HEK293T (cell line): ENCODE results near the gene ADAMTS12.

Source experiments
- CTCF ChIA-PET: fragments of 350-600 bp; formaldehyde crosslinking; extraction: SDS; loops from one replicate; lab custom pipeline; 2021; ENCODE audit warnings: antibody characterized with exemption, inconsistent platforms; lab: Yijun Ruan, JAX
- POLR2A ChIA-PET: fragments of 350-600 bp; formaldehyde crosslinking; extraction: SDS; loops from one replicate; lab custom pipeline; 2020; ENCODE audit warnings: antibody characterized with exemption, inconsistent platforms; lab: Yijun Ruan, JAX
- DNase-seq: peaks from one replicate; pipeline ENCODE4 v3.0.0; 2012; ENCODE audit warnings: mixed read lengths; ENCODE audit errors: extremely low spot score
- ARNT ChIP-seq: fragments of 450-650 bp; IDR thresholded peaks from 2 replicates; pipeline ENCODE4 v1.6.1; 2017; ENCODE audit warnings: mild to moderate bottlenecking
- BHLHE40 ChIP-seq: fragments of 450-650 bp; IDR thresholded peaks from 2 replicates; pipeline ENCODE4 v1.6.1; 2016; ENCODE audit warnings: mild to moderate bottlenecking, moderate library complexity, borderline replicate concordance
- CTBP1 ChIP-seq: fragments of 450-650 bp; IDR thresholded peaks from 2 replicates; pipeline ENCODE4 v1.6.1; 2016; ENCODE audit warnings: borderline replicate concordance
- ELF4 ChIP-seq: fragments of 450-650 bp; IDR thresholded peaks from 2 replicates; pipeline ENCODE4 v1.6.1; 2017; ENCODE audit warnings: antibody characterized with exemption
- FOXA1 ChIP-seq: fragments of 450-650 bp; IDR thresholded peaks from 2 replicates; pipeline ENCODE4 v1.6.1; 2016; ENCODE audit warnings: mild to moderate bottlenecking
- FOXK2 ChIP-seq: fragments of 450-650 bp; IDR thresholded peaks from 2 replicates; pipeline ENCODE4 v1.6.1; 2016; ENCODE audit warnings: mild to moderate bottlenecking
- FOXM1 ChIP-seq: fragments of 450-650 bp; IDR thresholded peaks from 2 replicates; pipeline ENCODE4 v1.6.1; 2017; ENCODE audit warnings: mild to moderate bottlenecking, borderline replicate concordance
- HDGF ChIP-seq: fragments of 450-650 bp; IDR thresholded peaks from 2 replicates; pipeline ENCODE4 v1.6.1; 2017; ENCODE audit warnings: antibody characterized with exemption, borderline replicate concordance
- L3MBTL2 ChIP-seq: fragments of 450-650 bp; conservative IDR thresholded peaks from 2 replicates; pipeline ENCODE4 v1.6.1; 2016; ENCODE audit warnings: mild to moderate bottlenecking
- LEF1 ChIP-seq: fragments of 450-650 bp; IDR thresholded peaks from 2 replicates; pipeline ENCODE4 v1.6.1; 2017; ENCODE audit warnings: mild to moderate bottlenecking, borderline replicate concordance
- NFRKB ChIP-seq: fragments of 450-650 bp; IDR thresholded peaks from 2 replicates; pipeline ENCODE4 v1.6.1; 2016; ENCODE audit warnings: mild to moderate bottlenecking, moderate library complexity
- SP1 ChIP-seq: fragments of 450-650 bp; IDR thresholded peaks from 2 replicates; pipeline ENCODE4 v1.6.1; 2017
- SUZ12 ChIP-seq: fragments of 450-650 bp; IDR thresholded peaks from 2 replicates; pipeline ENCODE4 v1.6.1; 2016; ENCODE audit warnings: mild to moderate bottlenecking
- TARDBP ChIP-seq: fragments of 450-650 bp; IDR thresholded peaks from 2 replicates; pipeline ENCODE4 v1.6.1; 2016
- ZNF384 ChIP-seq: fragments of 450-650 bp; IDR thresholded peaks from 2 replicates; pipeline ENCODE4 v1.6.1; 2016
- TF ChIP-seq, protein P1 (sequence below): fragments of 450-650 bp; IDR thresholded peaks from 2 replicates; pipeline ENCODE4 v1.6.1; 2016

ADAMTS12 gene

DNA sequence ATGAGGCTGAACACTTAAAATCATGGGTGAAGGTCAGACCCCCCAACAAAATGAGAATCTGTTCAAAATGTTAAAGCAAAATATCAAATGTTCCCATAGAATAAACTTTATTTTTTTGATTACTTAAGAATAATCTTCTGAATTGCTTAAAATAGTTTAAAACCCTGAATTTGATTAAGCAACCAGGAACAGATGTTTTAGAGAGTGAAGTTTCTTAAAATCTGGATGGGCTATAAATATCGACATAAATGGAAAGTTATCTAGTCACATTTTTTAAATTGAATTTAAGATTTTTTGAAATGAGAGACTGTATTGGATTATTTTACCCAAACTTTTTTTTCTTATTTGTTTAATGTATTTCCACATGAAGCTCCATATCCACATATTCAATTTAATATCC lies 98.5 kb downstream of the ADAMTS12 start:
- TF ChIP-seq SP1 (no peak), FOXA1 (no peak), ZNF384 (no peak), ELF4 (no peak), LEF1 (no peak)
- no peak for DNase-seq
- CTCF ChIA-PET: no interaction called here
- POLR2A ChIA-PET: no interaction called here

DNA sequence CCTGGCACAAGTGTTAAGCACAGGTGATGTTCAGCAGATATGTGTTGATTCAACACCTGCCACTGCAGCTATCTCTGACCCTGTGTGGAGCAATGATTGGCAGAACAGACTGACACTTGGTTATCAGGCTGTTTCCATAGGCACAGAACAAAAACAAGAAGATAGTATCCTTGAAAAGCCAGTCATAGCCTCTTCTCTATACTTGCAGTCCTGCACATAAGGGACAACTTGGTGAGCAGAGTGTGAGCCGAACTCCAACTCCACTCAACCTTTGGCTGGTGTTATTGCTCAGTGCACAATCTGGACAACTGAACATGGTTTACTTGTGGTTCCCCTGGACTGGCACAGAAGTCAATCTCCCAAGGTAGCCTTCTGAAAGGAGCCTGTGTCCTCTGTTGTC lies 99.2 kb downstream of the ADAMTS12 start:
- no peak for TF ChIP-seq NFRKB
- no peak for TF ChIP-seq FOXK2
- TF ChIP-seq ELF4: no peak
- no peak for TF ChIP-seq SP1
- TF ChIP-seq, protein P1, sequence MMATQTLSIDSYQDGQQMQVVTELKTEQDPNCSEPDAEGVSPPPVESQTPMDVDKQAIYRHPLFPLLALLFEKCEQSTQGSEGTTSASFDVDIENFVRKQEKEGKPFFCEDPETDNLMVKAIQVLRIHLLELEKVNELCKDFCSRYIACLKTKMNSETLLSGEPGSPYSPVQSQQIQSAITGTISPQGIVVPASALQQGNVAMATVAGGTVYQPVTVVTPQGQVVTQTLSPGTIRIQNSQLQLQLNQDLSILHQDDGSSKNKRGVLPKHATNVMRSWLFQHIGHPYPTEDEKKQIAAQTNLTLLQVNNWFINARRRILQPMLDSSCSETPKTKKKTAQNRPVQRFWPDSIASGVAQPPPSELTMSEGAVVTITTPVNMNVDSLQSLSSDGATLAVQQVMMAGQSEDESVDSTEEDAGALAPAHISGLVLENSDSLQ: no peak
- no peak for TF ChIP-seq TARDBP
- no peak for TF ChIP-seq HDGF
- no peak for TF ChIP-seq FOXA1
- no peak for TF ChIP-seq CTBP1
- no peak for TF ChIP-seq ZNF384
- TF ChIP-seq BHLHE40: no peak
- TF ChIP-seq ARNT: no peak
- DNase-seq: no peak
- ChIA-PET CTCF (no interaction called here), POLR2A (no interaction called here)

DNA sequence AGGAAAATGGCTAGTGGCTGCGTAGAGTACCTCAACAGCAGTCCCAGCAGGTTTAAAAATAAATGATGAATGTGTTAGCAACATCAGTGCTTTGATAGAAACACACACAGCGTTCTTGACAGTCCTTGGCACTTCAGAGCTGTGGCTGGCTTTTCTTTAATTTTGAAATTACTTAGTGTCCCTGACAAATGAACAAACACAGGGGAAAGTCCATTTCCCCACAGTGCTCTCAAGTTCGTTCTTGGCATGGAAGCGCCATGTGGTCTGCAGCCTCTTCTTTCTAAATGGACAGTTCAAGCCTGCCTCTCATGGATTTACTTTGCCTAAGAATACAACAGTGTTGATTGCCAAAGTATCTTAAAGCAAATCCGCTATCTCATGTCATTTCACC lies 102.2 kb downstream of the ADAMTS12 start:
- POLR2A ChIA-PET: no interaction called here
- TF ChIP-seq, protein P1: no peak
- CTCF ChIA-PET: no interaction called here
- DNase-seq: no peak

DNA sequence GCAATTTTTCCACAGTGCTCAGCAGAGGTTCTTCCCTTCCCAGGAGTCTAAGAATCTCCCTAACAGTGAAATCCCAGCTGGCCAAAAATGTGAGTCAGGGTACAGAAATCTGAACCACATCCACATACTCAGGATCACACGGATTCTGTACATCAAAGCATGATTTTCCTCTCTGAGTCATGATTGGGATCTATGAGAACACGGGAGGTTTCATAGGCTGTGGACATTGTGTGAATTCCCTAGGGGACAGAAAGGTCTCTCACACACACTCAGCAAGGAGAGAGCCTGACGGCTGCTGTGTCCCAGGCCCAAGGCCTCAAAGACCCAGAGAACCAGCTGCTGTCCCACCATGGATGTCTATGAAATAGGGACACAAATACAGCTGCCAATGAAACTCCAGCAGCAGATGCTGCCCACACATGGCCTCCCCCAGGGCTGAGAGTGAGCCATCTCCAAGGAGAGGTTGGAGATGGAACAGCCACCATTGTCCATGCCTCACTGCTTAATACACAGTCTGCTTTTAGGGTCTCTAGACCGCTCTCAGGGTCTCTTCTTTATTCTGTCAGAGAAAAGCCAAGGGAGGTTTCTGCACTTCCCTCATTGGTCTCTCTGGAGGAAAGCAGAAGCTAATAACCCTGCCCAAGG lies 102.7 kb downstream of the ADAMTS12 start:
- no peak for DNase-seq
- CTCF ChIA-PET: no interaction called here
- no peak for TF ChIP-seq CTBP1
- POLR2A ChIA-PET: no interaction called here

DNA sequence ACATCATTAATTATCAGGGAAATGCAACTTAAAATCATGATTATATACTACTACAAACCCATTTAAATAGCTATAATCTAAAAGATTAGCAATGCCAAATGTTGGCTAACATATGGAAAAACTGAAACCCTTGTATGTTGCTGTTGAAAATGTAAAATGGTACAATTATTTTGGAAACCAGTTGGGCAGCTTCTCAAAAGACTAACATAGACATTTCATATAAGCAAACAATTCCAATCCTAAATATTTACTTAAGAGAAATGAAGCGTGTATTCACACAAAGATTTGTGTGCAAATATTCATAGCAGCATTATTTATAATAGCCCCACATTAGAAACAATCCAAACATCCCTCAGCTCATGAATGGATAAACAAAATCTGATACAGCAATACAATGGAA lies 106.2 kb downstream of the ADAMTS12 start:
- POLR2A ChIA-PET: no interaction called here
- TF ChIP-seq FOXA1 (no peak), FOXK2 (no peak), ELF4 (no peak), ARNT (no peak), L3MBTL2 (no peak), TARDBP (no peak), HDGF (no peak), BHLHE40 (no peak), FOXM1 (no peak), LEF1 (no peak), CTBP1 (no peak), SP1 (no peak)
- TF ChIP-seq, protein P1: no peak

DNA sequence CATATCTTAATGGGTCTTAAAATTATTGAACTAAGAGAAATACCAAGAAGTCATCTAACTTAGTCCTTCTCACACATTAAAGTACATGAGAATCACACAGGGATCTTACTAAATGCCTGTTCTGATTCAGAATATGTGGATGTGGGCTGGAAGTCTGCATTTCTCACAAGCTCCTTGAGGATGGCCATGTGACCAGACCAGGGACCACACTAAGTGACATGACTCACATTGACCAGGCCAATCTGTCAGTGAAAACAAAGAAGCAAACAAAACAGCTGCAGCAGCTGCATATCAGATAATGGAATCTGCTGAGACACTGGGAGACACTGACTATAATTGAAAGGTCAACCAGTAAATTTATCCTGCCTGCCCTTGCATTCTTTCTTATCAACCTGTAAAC lies 110.5 kb downstream of the ADAMTS12 start:
- POLR2A ChIA-PET: no interaction called here

More for the DNA sequence above, 106.2 kb downstream of the ADAMTS12 start:
- CTCF ChIA-PET: interaction anchor here (0.6 kb wide), 1 partner anchor 19 kb away, joined by 3 read pairs; no protein-coding TSS in a partner anchor
- DNase-seq: no peak

More for the DNA sequence above, 110.5 kb downstream of the ADAMTS12 start:
- CTCF ChIA-PET: no interaction called here
- no peak for DNase-seq
- TF ChIP-seq SUZ12 (no peak), SP1 (no peak), ZNF384 (no peak), HDGF (no peak), ARNT (no peak), L3MBTL2 (no peak), BHLHE40 (no peak), NFRKB (no peak), LEF1 (no peak), CTBP1 (no peak), ELF4 (no peak), FOXA1 (no peak), FOXK2 (no peak), FOXM1 (no peak), TARDBP (no peak)
- TF ChIP-seq, protein P1: no peak
